IPS DF 19.7 (cell line): ENCODE measurements around the gene DHX8.
"Not testable (repeated sequence)": the region's sequence is repeated elsewhere in the genome, so short reads cannot be mapped to it uniquely, and the experiment has no call there.

Source experiments
- DNase-seq: peaks from one replicate; pipeline ENCODE4 v3.0.0-alpha.2; 2013; ENCODE audit warnings: low read depth, low spot score

Gene DHX8

GRCh38 chr17:43461185-43461584 is 22.6 kb upstream of the DHX8 start:
- DNase-seq, result no peak

GRCh38 chr17:43462569-43462968 is 21.2 kb upstream of the DHX8 start:
- DNase-seq, result not testable (repeated sequence)

- DNase-seq, result no peak
Measured at GRCh38 chr17:43463241-43463640, 20.5 kb upstream of the DHX8 start.

GRCh38 chr17:43464046-43464445 is 19.7 kb upstream of the DHX8 start:
- no peak for DNase-seq

GRCh38 chr17:43465049-43465448 is 18.7 kb upstream of the DHX8 start:
- no peak for DNase-seq

GRCh38 chr17:43467981-43468581 is 15.7 kb upstream of the DHX8 start:
- DNase-seq, result no peak

- no peak for DNase-seq
Measured at GRCh38 chr17:43468691-43469139, 15.1 kb upstream of the DHX8 start.

- no peak for DNase-seq
Measured at GRCh38 chr17:43469145-43469544, 14.6 kb upstream of the DHX8 start.

- no peak for DNase-seq
Measured at GRCh38 chr17:43471585-43472160, 12.1 kb upstream of the DHX8 start.

- no peak for DNase-seq
Measured at GRCh38 chr17:43475494-43476089, 8.2 kb upstream of the DHX8 start.

- not testable (repeated sequence) for DNase-seq
Measured at GRCh38 chr17:43476306-43476705, 7.5 kb upstream of the DHX8 start.

- DNase-seq, result no peak
Measured at GRCh38 chr17:43477832-43478634, 5.7 kb upstream of the DHX8 start.

- DNase-seq, result no peak
Measured at GRCh38 chr17:43479948-43480347, 3.8 kb upstream of the DHX8 start.

GRCh38 chr17:43482103-43483012 is 1.4 kb upstream of the DHX8 start:
- DNase-seq, result no peak

GRCh38 chr17:43490621-43491020 is 6.8 kb downstream of the DHX8 start:
- DNase-seq, result no peak

GRCh38 chr17:43509440-43509839 is 25.7 kb downstream of the DHX8 start:
- not testable (repeated sequence) for DNase-seq

GRCh38 chr17:43511199-43511598 is 27.4 kb downstream of the DHX8 start:
- not testable (repeated sequence) for DNase-seq

GRCh38 chr17:43515656-43516055 is 31.9 kb downstream of the DHX8 start:
- no peak for DNase-seq

GRCh38 chr17:43517161-43517560 is 33.4 kb downstream of the DHX8 start:
- DNase-seq, result no peak

- no peak for DNase-seq
Measured at GRCh38 chr17:43517615-43518386, 34.0 kb downstream of the DHX8 start.

- no peak for DNase-seq
Measured at GRCh38 chr17:43521389-43521788, 37.6 kb downstream of the DHX8 start.
